22Rv1 (cell line): ENCODE measurements around the gene GNA15.

Experiments used
- ZFX ChIP-seq: fragments of 450-650 bp; IDR thresholded peaks from 2 replicates; pipeline ENCODE4 v1.6.1; 2017; ENCODE audit warnings: antibody characterized with exemption, borderline replicate concordance
- TF ChIP-seq, protein P1 (sequence below): fragments of 450-650 bp; IDR thresholded peaks from 2 replicates; pipeline ENCODE4 v1.5.1; 2017; ENCODE audit warnings: mild to moderate bottlenecking

DNA sequence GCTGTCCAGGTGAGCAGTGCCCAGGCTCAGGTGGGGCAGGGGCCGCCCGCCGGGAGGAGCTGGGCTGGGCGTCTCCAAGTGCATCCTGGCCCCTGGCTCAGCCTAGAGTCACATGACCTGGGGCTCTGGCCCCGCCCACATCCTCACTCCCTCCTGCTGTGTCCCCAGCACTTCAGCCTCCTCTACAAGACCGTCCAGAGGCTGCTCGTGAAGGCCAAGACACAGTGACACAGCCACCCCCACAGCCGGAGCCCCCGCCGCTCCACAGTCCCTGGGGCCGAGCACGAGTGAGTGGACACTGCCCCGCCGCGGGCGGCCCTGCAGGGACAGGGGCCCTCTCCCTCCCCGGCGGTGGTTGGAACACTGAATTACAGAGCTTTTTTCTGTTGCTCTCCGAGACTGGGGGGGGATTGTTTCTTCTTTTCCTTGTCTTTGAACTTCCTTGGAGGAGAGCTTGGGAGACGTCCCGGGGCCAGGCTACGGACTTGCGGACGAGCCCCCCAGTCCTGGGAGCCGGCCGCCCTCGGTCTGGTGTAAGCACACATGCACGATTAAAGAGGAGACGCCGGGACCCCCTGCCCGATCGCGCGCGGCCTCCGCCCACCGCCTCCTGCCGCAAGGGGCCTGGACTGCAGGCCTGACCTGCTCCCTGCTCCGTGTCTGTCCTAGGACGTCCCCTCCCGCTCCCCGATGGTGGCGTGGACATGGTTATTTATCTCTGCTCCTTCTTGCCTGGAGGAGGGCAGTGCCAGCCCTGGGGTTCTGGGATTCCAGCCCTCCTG, 71.8 kb downstream of the GNA15 start:
- TF ChIP-seq, protein P1, sequence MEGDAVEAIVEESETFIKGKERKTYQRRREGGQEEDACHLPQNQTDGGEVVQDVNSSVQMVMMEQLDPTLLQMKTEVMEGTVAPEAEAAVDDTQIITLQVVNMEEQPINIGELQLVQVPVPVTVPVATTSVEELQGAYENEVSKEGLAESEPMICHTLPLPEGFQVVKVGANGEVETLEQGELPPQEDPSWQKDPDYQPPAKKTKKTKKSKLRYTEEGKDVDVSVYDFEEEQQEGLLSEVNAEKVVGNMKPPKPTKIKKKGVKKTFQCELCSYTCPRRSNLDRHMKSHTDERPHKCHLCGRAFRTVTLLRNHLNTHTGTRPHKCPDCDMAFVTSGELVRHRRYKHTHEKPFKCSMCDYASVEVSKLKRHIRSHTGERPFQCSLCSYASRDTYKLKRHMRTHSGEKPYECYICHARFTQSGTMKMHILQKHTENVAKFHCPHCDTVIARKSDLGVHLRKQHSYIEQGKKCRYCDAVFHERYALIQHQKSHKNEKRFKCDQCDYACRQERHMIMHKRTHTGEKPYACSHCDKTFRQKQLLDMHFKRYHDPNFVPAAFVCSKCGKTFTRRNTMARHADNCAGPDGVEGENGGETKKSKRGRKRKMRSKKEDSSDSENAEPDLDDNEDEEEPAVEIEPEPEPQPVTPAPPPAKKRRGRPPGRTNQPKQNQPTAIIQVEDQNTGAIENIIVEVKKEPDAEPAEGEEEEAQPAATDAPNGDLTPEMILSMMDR, result no peak
- TF ChIP-seq ZFX, result no peak
